ENCODE results near the gene LPCAT2. TPM values are rescaled to one million over a fixed set of nuclear protein-coding genes. Genes with fewer than 3 reads are reported as not detected.

LPCAT2 gene
- total RNA-seq, 1 donor from 2014 or later = 15.8 TPM

- peak; percentile 93 for DNase-seq (ENCODE audit: low spot score)
Observed at GRCh38 chr16:55502801-55503366, 6.0 kb upstream of the LPCAT2 start.

GRCh38 chr16:55503726-55504550, 4.9 kb upstream of the LPCAT2 start:
- no peak for DNase-seq (ENCODE audit: low spot score)

GRCh38 chr16:55505333-55506015, 3.4 kb upstream of the LPCAT2 start:
- DNase-seq (ENCODE audit: low spot score) = no peak

- DNase-seq (ENCODE audit: low spot score) = no peak
Observed at GRCh38 chr16:55506083-55506482, 2.8 kb upstream of the LPCAT2 start.

- no peak for DNase-seq (ENCODE audit: low spot score)
Observed at GRCh38 chr16:55506708-55507107, 2.2 kb upstream of the LPCAT2 start.

GRCh38 chr16:55508271-55508921, 476 bp upstream of the LPCAT2 start:
- no peak for DNase-seq (ENCODE audit: low spot score)

GRCh38 chr16:55510185-55510805, 1.4 kb downstream of the LPCAT2 start:
- DNase-seq (ENCODE audit: low spot score) = no peak

GRCh38 chr16:55512941-55513340, 4.1 kb downstream of the LPCAT2 start:
- no peak for DNase-seq (ENCODE audit: low spot score)

GRCh38 chr16:55513616-55514015, 4.7 kb downstream of the LPCAT2 start:
- DNase-seq (ENCODE audit: low spot score) = no peak

- DNase-seq (ENCODE audit: low spot score) = no peak
Observed at GRCh38 chr16:55515111-55515510, 6.2 kb downstream of the LPCAT2 start.

- DNase-seq (ENCODE audit: low spot score) = no peak
Observed at GRCh38 chr16:55521792-55522191, 12.9 kb downstream of the LPCAT2 start.

GRCh38 chr16:55526441-55526840, 17.6 kb downstream of the LPCAT2 start:
- no peak for DNase-seq (ENCODE audit: low spot score)

GRCh38 chr16:55527885-55528284, 19.0 kb downstream of the LPCAT2 start:
- no peak for DNase-seq (ENCODE audit: low spot score)

- DNase-seq (ENCODE audit: low spot score) = no peak
Observed at GRCh38 chr16:55529018-55529417, 20.1 kb downstream of the LPCAT2 start.

- DNase-seq (ENCODE audit: low spot score) = no peak
Observed at GRCh38 chr16:55530316-55530856, 21.5 kb downstream of the LPCAT2 start.

- DNase-seq (ENCODE audit: low spot score) = no peak
Observed at GRCh38 chr16:55532227-55532626, 23.4 kb downstream of the LPCAT2 start.

- no peak for DNase-seq (ENCODE audit: low spot score)
Observed at GRCh38 chr16:55534756-55535155, 25.9 kb downstream of the LPCAT2 start.

- no peak for DNase-seq (ENCODE audit: low spot score)
Observed at GRCh38 chr16:55539049-55539448, 30.2 kb downstream of the LPCAT2 start.

- no peak for DNase-seq (ENCODE audit: low spot score)
Observed at GRCh38 chr16:55539488-55539887, 30.6 kb downstream of the LPCAT2 start.

- DNase-seq (ENCODE audit: low spot score) = no peak
Observed at GRCh38 chr16:55540221-55540620, 31.3 kb downstream of the LPCAT2 start.

- DNase-seq (ENCODE audit: low spot score) = no peak
Observed at GRCh38 chr16:55542459-55543082, 33.7 kb downstream of the LPCAT2 start.
